ENCODE results near the gene TINAGL1.

GRCh38 chr1:31602081-31602480 lies 25.8 kb downstream of the TINAGL1 start:
- TF ChIP-seq CTCF (IDR thresholded peaks at IDR 0.05 in 2 of 3, conservative IDR thresholded peaks at IDR 0.05 in 1 of 3; ENCODE audit: borderline replicate concordance in 1 of 3, insufficient read depth in 1 of 3, low read depth in 2 of 3, low read length in 2 of 3) (no peak), EZH2phosphoT487 (IDR thresholded peaks at IDR 0.05; ENCODE audit: borderline replicate concordance) (no peak), POLR2A (IDR thresholded peaks at IDR 0.05; ENCODE audit: borderline replicate concordance, extremely low read depth, insufficient read depth, insufficient read length) (no peak), EZH2 (IDR thresholded peaks at IDR 0.05) (no peak), POLR2AphosphoS5 (IDR thresholded peaks at IDR 0.05; ENCODE audit: low read depth, low read length) (no peak), JUND (IDR thresholded peaks at IDR 0.05) (no peak), ZFX (IDR thresholded peaks at IDR 0.05) (no peak), SP1 (IDR thresholded peaks at IDR 0.05; ENCODE audit: low read depth) (no peak)
- TF ChIP-seq, protein P1, sequence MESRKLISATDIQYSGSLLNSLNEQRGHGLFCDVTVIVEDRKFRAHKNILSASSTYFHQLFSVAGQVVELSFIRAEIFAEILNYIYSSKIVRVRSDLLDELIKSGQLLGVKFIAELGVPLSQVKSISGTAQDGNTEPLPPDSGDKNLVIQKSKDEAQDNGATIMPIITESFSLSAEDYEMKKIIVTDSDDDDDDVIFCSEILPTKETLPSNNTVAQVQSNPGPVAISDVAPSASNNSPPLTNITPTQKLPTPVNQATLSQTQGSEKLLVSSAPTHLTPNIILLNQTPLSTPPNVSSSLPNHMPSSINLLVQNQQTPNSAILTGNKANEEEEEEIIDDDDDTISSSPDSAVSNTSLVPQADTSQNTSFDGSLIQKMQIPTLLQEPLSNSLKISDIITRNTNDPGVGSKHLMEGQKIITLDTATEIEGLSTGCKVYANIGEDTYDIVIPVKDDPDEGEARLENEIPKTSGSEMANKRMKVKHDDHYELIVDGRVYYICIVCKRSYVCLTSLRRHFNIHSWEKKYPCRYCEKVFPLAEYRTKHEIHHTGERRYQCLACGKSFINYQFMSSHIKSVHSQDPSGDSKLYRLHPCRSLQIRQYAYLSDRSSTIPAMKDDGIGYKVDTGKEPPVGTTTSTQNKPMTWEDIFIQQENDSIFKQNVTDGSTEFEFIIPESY (IDR thresholded peaks at IDR 0.05; ENCODE audit: extremely low read depth, insufficient replicate concordance, low read length) = no peak
